ENCODE results near the gene LRRTM2. TPM values are rescaled to one million over a fixed set of nuclear protein-coding genes. Genes with fewer than 3 reads are reported as not detected.
"Not testable (repeated sequence)": the region's sequence is repeated elsewhere in the genome, so short reads cannot be mapped to it uniquely, and the experiment has no call there.

LRRTM2 gene
- total RNA-seq, 2 donors from 2014 or later = 0.52 to 0.66 TPM

- no peaks in the 10 kb centered on the region for H3K27me3 ChIP-seq
- TF ChIP-seq POLR2A (IDR thresholded peaks at IDR 0.05) = no peak
- no peak for ATAC-seq
- H3K9me3 ChIP-seq = no peaks in the 10 kb centered on the region
- H3K27ac ChIP-seq = no peak overlapping the region
- H3K36me3 ChIP-seq (replicated peaks in 1 of 2; ENCODE audit: insufficient read depth in 1 of 2, low read depth in 2 of 2) = no peaks in the 10 kb centered on the region
- WGBS, 2 donors = 89 to 90% methylated on average over 2 of the region's 2 CpGs
- H3K4me1 ChIP-seq = peaks cover 32% of the 10 kb centered on the region
- intact Hi-C loops (cut with DNase I) = no loop called here
- DNase-seq = no peak
- no peak overlapping the region for H3K4me3 ChIP-seq
Measured at GRCh38 chr5:138841531-138841930, 33.6 kb downstream of the LRRTM2 start.

- ATAC-seq (no peak), DNase-seq (no peak)
- 69 to 76% methylated on average over 3 of the region's 3 CpGs for WGBS, 2 donors
- intact Hi-C loops (cut with DNase I) = no loop called here
- TF ChIP-seq CTCF (IDR thresholded peaks at IDR 0.05) (no peak), POLR2A (IDR thresholded peaks at IDR 0.05) (no peak)
- no peaks in the 10 kb centered on the region for H3K36me3 ChIP-seq (replicated peaks in 1 of 2; ENCODE audit: insufficient read depth in 1 of 2, low read depth in 2 of 2)
- H3K27me3 ChIP-seq = no peaks in the 10 kb centered on the region
- H3K4me3 ChIP-seq = no peak overlapping the region
- H3K27ac ChIP-seq = no peak overlapping the region
- H3K9me3 ChIP-seq = no peaks in the 10 kb centered on the region
- H3K4me1 ChIP-seq = peaks cover 28% of the 10 kb centered on the region
Measured at GRCh38 chr5:138840103-138840502, 35.0 kb downstream of the LRRTM2 start.

DNA sequence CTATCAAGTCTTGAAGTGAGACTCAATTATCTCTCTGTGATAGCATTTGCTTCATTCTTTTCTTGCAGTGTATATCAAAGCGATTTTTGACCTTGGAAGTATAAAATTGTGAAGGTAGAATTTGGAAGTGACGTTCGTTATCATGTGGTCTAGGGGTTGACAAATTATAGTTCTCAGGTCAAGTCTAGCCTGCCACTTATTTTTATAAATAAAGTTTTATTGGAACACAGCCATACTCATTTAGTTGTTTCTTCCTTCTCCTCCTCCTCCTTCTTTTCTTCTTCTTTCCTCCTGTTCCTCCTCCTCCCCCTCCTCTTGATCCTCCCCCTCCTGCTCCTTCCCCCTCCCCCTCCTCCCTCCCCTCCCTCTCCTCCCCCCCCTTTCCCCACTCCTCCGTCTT, 38.0 kb downstream of the LRRTM2 start:
- WGBS, 2 donors = 89 to 92% methylated on average over 4 of the region's 4 CpGs
- DNase-seq (no peak), ATAC-seq (no peak)
- Histone ChIP-seq H3K4me1 (peaks cover 6% of the 10 kb centered on the region), H3K4me3 (no peak overlapping the region), H3K27me3 (no peaks in the 10 kb centered on the region), H3K9me3 (no peaks in the 10 kb centered on the region), H3K27ac (no peak overlapping the region), H3K36me3 (replicated peaks in 1 of 2; ENCODE audit: insufficient read depth in 1 of 2, low read depth in 2 of 2) (no peaks in the 10 kb centered on the region)
- intact Hi-C loops (cut with DNase I) = loop anchor here (10.0 kb wide), 1 partner anchor 418 kb away; no protein-coding TSS in a partner anchor
- no peak for TF ChIP-seq POLR2A (IDR thresholded peaks at IDR 0.05)
- no peak for TF ChIP-seq CTCF (IDR thresholded peaks at IDR 0.05)

DNA sequence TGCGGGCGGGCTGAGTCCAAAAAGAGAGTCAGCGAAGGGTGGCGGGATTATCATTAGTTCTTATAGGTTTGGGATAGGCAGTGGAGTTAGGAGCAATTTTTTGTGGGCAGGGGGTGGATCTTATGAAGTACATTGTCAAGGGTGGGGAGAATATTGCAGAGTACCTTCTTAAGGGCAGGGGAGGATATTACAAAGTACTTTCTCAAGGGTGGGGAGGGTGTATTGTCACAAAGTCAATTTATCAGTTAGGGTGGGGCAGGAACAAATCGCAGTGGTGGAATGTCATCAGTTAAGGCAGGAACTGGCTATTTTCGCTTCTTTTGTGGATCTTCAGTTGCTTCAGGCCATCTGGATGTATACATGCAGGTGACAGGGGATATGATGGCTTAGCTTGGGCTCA, 40.3 kb downstream of the LRRTM2 start:
- H3K27me3 ChIP-seq; H3K36me3 ChIP-seq (replicated peaks in 1 of 2; ENCODE audit: insufficient read depth in 1 of 2, low read depth in 2 of 2); DNase-seq; ATAC-seq; H3K4me1 ChIP-seq; H3K27ac ChIP-seq; H3K4me3 ChIP-seq; H3K9me3 ChIP-seq: not testable (repeated sequence)
- intact Hi-C loops (cut with DNase I) = loop anchor here (10.0 kb wide), 1 partner anchor 420 kb away; no protein-coding TSS in a partner anchor
- WGBS, 2 donors = 95 to 96% methylated on average over 6 of the region's 6 CpGs

- no peaks in the 10 kb centered on the region for H3K36me3 ChIP-seq (replicated peaks in 1 of 2; ENCODE audit: insufficient read depth in 1 of 2, low read depth in 2 of 2)
- ATAC-seq (no peak), DNase-seq (no peak)
- H3K4me3 ChIP-seq = no peak overlapping the region
- no peak for TF ChIP-seq POLR2A (IDR thresholded peaks at IDR 0.05)
- TF ChIP-seq CTCF (IDR thresholded peaks at IDR 0.05) = no peak
- H3K9me3 ChIP-seq = no peaks in the 10 kb centered on the region
- no peaks in the 10 kb centered on the region for H3K27me3 ChIP-seq
- WGBS, 2 donors = 51 to 56% methylated on average over 3 of the region's 3 CpGs
- intact Hi-C loops (cut with DNase I) = loop anchor here (10.0 kb wide), 1 partner anchor 421 kb away; no protein-coding TSS in a partner anchor
- H3K4me1 ChIP-seq = no peaks in the 10 kb centered on the region
- H3K27ac ChIP-seq = no peak overlapping the region
Measured at GRCh38 chr5:138833726-138834480, 41.2 kb downstream of the LRRTM2 start.

GRCh38 chr5:138833080-138833479, 42.1 kb downstream of the LRRTM2 start:
- ATAC-seq (no peak), DNase-seq (no peak)
- Histone ChIP-seq H3K27ac (no peak overlapping the region), H3K9me3 (no peaks in the 10 kb centered on the region), H3K27me3 (no peaks in the 10 kb centered on the region), H3K4me3 (no peak overlapping the region), H3K36me3 (replicated peaks in 1 of 2; ENCODE audit: insufficient read depth in 1 of 2, low read depth in 2 of 2) (no peaks in the 10 kb centered on the region), H3K4me1 (no peaks in the 10 kb centered on the region)
- WGBS, 2 donors = 78 to 80% methylated on average over 2 of the region's 2 CpGs
- intact Hi-C loops (cut with DNase I) = loop anchor here (10.0 kb wide), 1 partner anchor 422 kb away; no protein-coding TSS in a partner anchor
- TF ChIP-seq POLR2A (IDR thresholded peaks at IDR 0.05) (no peak), CTCF (IDR thresholded peaks at IDR 0.05) (no peak)

Measured in body of pancreas (tissue), 4 donors.